H1 (cell line): Measurements from ENCODE around the gene NXN. TPM values are rescaled to one million over a fixed set of nuclear protein-coding genes. Genes with fewer than 3 reads are reported as not detected.

Experiments
- BACH1 ChIP-seq: IDR thresholded peaks from 2 replicates; pipeline ENCODE4 v1.6.1; 2012; ENCODE audit warnings: low read length, improper control_type of control experiment
- KDM4A ChIP-seq: IDR thresholded peaks from one replicate; pipeline ENCODE4 v1.7.1; 2012; ENCODE audit warnings: low read depth, mild to moderate bottlenecking, moderate library complexity, low read length, inconsistent platforms; ENCODE audit not compliant: severe bottlenecking
- POLR2A ChIP-seq, 2 experiments: IDR thresholded peaks; 1 replicate in 1 of 2; 2 replicates in 1 of 2; pipeline ENCODE4 v1.6.1; 2011; ENCODE audit warnings: low read depth in 2 of 2, low read length in 2 of 2, mild to moderate bottlenecking in 2 of 2; ENCODE audit errors: control extremely low read depth in 1 of 2
- RFX5 ChIP-seq: IDR thresholded peaks from 2 replicates; pipeline ENCODE4 v1.6.1; 2011; ENCODE audit warnings: low read depth, low read length, improper control_type of control experiment, borderline replicate concordance
- RXRA ChIP-seq: IDR thresholded peaks from 2 replicates; pipeline ENCODE4 v1.6.1; 2011; ENCODE audit warnings: low read depth, mild to moderate bottlenecking, low read length, moderate library complexity; ENCODE audit not compliant: insufficient read depth
- YY1 ChIP-seq: IDR thresholded peaks from 2 replicates; pipeline ENCODE4 v1.6.1; 2011; ENCODE audit warnings: low read depth, mild to moderate bottlenecking, low read length
- polyA plus RNA-seq, 7 experiments: library from polyadenylated mRNA; depleted of rRNA in 3 of 7; stranded (reverse) in 5 of 7; unstranded in 2 of 7; fragments of >200 nt in 5 of 7; fragments of 200-250 nt in 2 of 7; gene quantifications; 1 replicate in 5 of 7; 2 replicates in 1 of 7; 4 replicates in 1 of 7; pipeline versions ENCODE4 v1.2.1 to v1.2.3, GENCODE V29; 2011 to 2013; ENCODE audit warnings: missing spikeins in 2 of 7, mixed read lengths in 2 of 7
- total RNA-seq: library from RNA; stranded (reverse); fragmentation: NEBNext Ultra II Directional; extraction: Animal tissue kit (Norgen Biotek cat#: 25700); gene quantifications from 2 replicates; pipeline ENCODE4 v1.2.1, GENCODE V29; 2021

Gene NXN
- total and polyA plus RNA-seq, 2 of the 8 experiments (the other 6 are each of a cell fraction or from before 2014, with no cell fraction given) = 94.1 to 107 TPM

GRCh38 chr17:882827-883585 is 96.6 kb downstream of the NXN start (continued):
- TF ChIP-seq POLR2A (IDR thresholded peaks at IDR 0.05; ENCODE audit: control extremely low read depth in 1 of 2, low read depth in 2 of 2, low read length in 2 of 2) = no peak
- TF ChIP-seq YY1 = no peak
- TF ChIP-seq RXRA = no peak
- no peak for TF ChIP-seq KDM4A
- TF ChIP-seq BACH1 = no peak
- no peak for TF ChIP-seq RFX5
